LHCN-M2 (cell line): Measurements from ENCODE around the gene DCHS1. TPM values are rescaled to one million over a fixed set of nuclear protein-coding genes. Genes with fewer than 3 reads are reported as not detected.
A peak's percentile ranks its signal among the peaks of the same experiment; 100 is the strongest.

Experiments
- DNase-seq: peaks from one replicate; pipeline ENCODE4 v3.0.0-alpha.2; 2012; ENCODE audit warnings: low read depth
- total RNA-seq: library from RNA; depleted of rRNA; stranded (reverse); fragments of >200 nt; gene quantifications from 2 replicates; pipeline ENCODE4 v1.2.3, GENCODE V29; 2014

DCHS1 gene
- total RNA-seq, 1 experiment from 2014 or later, result 2.6 TPM

DNA sequence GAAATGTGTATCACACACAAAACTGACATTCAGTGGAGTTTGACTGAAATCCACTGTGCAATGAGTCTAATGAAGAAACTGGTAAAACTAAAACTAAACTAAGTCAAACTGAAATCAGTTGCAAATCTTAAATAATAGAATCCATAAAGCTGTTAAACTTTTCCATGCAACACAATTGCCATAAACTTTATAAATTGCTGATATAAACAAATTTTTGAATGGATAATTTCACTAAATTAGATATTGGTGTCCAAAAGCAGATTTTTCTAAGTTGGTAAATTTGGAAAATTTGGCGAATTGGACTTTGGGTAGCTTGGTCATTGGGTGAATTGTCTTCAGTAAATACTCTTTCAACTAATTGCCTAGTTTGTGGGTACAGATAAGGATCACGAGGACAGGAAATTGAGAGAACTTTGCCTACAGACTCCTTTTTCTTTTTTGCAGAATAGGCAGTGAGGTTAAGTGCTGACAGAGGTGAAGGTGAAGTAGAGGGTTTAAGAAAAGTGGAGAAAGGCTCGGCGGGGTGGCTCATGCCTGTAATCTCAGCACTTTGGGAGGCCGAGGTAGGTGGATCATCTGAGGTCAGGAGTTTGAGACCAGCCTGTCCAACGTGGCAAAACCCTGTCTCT is 14.7 kb upstream of the DCHS1 start:
- DNase-seq, result no peak

DNA sequence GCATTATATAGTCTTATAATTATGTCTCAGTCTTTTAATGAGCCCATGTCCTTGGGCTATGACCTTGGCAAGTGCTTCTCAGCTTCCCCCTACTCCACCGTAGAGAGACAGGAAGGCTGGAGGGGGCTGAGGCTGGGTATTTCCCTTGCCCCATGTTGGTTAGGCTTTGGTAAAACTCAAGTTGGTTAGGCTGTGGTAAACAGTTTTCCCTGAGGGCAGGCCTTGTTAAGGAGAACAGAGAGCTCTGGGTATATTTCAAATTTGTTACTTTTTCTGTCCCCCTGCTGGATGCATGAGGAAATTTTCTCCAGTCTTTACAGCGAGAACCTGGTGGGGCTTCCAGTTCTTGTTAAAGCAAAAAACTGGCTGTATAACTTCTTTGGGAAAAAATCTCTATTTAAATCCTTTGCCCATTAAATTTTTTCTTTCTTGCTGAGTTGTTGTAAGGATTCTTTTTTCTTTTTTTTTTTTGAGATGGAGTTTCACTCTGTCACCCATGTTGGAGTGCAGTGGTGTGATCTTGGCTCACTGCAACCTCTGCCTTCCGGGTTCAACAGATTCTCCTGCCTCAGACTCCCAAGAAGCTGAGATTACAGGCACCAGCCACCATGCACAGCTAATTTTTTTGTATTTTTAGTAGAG is 12.2 kb upstream of the DCHS1 start:
- no peak for DNase-seq

DNA sequence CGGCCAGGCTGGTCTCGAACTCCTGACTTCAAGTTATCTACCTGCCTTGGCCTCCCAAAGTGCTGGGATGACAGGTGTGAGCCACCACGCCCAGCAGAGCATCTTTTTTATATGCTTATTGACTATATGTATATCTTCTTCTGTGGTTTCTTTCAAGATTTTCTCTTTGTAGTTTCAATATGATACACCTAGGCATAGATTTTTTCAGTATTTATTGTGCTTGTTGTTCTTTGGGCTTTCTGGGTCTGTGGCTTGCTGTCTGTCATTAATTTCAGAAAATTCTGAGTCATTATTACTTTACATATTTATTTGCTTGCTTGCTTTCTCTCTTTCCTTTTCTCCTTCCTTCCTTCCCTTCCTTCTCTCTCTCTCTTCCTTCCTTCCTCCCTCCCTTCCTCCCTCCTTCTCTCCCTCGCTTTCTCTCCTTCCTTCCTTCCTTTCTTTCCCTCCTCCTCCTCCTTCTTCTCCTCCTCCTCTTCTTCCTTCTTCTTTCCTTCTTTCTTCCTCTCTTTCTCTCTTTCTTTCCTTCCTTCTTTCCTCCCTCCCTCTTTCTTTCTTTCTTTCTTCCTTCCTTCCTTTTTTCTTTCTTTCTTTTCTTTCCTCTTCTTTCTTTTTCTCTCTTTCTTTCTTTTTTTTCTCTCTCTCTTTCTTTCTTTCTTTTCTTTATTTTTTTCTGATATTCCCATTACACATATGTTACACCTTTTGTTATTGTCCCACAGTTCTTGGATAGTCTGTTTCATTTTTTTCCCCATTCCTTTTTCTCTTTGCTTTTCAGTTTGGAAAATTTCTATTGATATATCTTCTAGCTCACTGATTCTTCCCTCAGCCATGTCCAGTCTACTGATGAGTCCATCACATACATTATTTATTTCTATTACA is 10.9 kb upstream of the DCHS1 start:
- no peak for DNase-seq

DNA sequence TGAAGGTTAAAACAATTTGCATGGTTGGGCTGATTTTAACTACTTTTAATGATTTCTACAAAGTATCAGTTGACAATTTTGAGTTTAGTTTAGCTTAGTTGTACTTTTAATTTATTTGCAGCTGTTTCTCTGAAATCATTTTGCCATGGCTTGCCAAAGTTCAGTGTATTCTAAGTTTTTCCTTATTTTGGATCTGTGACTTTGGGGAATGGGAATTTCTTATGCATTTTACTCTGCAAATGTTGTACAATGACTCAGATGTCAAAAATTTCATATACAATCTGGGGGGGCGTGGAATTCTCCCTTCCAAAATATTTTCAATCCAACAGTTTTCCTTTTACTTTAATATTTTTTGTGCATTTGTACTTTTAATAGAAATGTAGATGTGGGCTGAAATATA is 8.9 kb upstream of the DCHS1 start:
- DNase-seq, result peak; percentile 34

DNA sequence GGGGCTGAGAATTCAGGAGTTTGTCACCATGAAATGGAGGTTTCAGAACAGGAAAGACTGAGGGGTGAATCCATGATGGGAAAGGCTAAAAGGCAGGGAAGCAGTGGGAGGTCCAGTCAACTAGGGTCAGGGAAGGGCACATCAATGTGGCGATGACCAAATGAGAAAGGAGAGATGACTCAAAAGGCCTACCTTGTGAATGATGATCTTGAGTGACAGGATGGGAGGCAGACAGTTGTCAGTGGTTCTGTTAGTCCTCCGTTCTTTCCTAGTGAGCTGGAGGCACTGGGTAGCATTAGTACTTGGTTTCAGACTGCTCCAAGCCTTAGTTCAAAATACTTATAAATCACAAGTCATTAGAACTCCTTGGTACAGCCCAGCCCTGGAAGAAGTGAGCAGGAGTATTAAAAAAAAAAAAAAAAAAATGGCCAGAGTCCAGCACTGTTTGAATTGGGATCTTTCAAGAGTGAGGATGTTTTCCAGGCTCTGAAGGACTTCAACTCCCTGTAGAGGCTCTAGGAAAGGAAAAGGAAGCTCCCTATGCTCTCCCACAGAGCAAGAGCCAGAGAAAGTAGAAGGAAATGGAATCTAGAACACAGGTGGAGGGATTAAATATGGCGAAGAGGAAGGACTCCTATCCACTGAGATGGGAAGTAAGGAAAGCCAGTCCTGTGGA is 8.3 kb upstream of the DCHS1 start:
- DNase-seq, result peak; percentile 34

DNA sequence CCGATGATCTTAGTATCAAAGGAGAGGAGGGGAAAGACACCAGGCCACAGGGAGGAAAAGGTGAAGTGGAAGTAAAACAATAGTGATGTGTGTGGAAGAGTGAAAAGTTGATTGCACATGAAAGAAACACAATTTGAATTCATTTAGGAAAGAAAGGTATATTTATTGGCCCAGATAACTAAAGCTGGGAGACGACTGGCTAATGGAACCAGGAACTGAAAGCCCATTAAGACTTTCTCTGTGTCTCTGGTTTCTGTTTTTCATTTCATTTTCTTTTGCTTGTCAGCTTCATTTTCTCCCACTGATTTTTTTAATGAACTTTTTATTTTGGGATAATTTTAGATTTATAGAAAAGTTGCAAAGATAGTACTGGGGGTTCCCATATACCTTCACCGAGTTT is 5.1 kb upstream of the DCHS1 start:
- no peak for DNase-seq

DNA sequence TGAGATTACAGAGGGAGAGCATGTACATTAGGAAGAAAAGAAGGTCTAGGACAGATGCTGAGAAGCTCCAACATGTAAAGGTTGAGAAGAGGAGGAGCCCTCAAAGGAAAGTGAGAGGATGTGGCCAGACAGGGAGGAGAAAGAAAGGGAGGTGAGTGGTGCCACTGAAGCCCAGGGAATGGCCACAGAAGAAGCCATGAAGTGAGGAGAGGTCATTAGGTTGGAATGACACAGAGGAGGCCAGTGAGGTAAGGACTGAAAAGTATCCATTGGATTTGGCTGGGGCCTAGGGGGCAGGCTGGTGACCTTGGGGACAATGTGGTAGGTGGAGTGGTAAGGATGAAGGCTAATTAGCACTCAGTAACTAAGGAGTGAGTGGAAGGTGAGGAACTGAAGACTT is 3.0 kb upstream of the DCHS1 start:
- DNase-seq, result no peak

DNA sequence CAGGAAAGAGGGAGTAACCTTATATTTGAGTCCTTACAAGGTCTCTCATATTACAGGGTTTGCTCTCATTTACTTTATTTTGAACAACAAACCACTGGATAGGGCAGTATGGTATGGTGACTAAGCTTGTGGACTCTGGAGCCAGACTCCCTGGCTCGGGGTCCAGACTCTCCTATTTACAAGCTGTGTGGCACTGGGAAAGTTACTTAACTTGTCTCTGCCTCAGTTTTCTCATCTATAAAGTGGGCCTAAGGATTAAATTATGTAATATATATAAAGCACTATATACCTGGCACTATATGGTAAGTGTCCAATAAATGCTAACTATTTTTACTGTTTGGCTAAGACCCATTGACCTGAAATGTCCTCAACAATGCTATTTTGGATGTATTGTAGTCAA is 1.7 kb upstream of the DCHS1 start:
- DNase-seq, result peak; percentile 46

DNA sequence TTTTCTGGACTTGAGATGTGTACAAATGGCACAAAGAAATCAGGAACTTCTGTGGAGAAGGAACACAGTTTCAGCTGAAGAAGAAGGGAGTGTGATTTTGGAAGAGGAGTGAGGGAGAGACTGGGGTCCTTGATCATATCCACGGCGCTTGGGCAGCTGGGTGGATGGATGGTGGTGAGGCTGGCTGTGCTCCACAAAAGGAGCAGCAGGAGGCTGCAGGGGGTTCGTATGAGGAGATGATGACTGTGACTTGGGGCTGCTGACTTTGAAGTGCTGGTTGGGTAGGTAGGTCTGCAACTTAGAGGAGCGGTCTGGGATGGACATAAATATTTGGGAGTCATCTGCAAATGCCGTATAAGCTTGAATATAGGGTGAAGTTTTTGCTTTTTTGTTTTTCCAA is 1.3 kb upstream of the DCHS1 start:
- DNase-seq, result no peak

DNA sequence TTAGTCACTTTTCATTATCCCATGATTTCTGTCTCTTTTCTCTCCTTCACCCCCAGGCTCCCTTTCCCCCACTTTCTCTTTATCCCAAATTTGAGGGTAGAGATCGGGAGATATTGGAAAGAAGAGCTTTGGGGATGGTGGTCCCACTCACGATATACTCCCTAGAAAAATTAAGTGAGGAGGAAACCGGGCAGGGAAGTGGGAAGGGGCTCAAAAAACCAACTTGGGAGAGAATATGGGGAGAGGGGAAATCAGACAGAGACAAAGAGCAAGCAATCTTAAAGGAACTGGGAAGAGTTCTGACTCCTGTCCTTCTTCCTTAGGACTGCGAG is 941 bp upstream of the DCHS1 start:
- DNase-seq, result no peak

DNA sequence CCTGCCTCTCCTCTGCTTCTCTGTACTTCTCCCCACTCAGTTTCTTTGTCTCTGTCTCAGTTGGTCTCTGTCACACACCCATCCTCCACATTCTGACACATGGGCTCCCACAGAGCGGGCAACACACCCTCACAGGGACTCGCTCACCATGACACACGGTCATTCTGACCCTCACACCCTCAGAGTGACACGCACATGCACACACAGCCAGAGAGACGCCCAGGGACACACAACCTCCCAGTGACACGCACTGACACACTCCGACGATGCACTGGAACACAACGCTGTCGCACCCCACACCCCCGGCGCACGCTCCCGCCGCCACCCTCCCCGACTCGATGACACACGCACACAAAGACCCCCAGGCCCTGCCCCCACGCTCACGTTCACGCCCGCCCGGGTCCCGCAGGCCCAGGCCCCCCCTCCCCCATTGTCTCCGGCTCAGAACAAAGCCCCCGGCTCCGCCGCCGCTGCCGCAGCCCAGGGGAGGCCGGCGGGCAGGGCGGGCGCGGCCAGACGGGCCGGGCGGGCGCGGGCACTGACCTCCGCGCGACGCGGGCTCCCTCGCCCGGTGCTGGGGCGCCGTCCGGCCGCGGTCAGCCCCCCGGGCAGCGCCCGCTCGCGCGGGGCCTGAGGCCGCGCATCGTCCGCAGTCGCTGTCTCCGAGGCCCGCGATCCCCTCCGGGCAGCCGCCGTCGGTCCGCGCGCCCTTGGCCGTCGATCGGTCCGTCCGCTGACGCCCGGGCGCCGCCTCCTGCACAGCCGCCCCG is 404 bp downstream of the DCHS1 start:
- no peak for DNase-seq

DNA sequence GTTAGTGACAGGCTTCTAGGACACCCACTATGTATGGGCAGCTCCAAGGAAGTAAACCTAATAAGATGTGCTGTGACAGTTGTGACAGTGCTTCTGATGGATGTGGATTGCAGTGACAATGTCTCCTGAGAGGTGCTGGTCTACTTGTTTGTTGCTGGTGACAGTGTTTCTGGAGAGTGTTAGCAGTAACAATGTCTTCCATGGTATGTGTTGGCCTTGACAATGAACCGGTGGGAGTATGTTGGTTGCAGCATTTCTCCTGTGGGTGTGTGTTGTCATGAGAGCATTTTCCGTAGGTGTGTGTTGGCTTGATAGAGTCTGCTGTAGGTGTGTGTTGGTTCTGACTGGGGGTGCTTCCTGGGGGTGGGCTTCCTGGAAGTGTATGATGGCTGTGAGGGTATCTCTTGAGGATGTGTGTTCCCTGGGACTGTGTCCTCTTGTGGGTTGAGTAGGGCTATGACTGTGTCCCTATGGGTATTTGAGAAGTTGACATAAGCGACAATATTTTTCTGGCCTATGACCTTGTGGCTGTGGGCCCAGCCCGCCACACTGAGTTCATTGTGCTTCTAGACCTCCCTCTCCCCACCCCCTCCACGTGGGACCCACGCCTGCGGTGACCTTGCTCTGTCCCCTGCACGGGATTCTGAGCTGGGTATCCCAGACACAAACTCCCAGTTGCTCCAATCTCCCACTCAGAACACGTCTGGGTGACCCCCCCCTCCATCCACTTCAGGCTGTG is 1.2 kb downstream of the DCHS1 start:
- DNase-seq, result no peak

DNA sequence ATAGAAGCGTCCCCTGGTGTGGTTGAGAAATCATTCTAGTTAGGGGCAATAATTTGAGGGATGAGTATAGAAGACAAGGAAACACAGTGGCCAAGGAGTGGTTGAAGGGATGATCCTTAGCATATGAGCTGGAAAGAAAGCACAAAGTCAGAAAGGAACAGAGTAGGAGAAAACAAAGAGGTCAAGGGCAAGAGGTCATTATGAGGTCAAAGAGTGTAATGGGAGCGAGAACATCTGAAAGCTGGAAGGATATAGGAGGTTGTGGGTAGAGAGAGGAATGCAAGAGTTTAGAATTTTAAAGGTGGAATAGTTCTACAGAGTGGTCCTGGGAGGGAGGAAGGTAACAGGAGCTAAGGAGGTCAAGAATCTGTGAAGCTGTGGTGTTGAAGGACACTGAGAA is 2.0 kb downstream of the DCHS1 start:
- no peak for DNase-seq

DNA sequence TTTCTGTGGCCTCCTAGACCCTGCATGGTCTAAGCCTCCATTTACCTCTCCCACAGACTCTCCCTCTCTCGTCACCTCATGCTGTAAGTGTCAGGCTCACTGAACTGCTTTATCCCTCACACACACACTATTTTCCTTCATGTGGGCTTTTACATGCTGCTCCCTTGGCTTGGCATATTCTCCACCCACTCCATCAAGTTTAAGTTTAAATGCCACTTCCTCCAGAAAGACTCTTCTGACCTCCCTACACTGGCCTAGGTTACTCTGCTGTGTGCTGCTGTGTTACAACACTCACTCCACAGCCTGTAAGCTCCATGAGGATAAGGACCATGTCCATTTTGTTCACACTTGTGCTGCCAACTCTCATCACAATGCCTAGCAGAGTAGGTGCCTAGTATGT is 2.5 kb downstream of the DCHS1 start:
- DNase-seq, result no peak

DNA sequence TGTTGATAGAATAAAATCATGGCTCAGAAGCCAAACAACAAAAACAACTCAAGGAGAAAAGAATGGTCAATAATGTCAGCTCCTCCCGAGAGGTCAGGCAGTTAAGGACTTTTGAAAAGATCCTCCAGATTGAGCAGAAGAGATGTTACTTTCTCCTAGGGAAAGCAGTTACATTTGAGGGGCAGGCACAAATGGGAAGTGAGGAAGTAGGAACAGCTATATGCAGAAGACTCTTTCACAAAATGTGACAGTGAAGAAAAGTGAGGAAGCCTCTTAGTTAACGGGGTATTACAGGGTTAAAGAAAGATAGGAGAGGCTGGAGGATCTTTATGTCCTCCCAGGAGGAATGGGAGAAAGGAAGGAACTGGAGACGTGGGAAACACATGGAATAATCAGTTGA is 3.4 kb downstream of the DCHS1 start:
- no peak for DNase-seq

DNA sequence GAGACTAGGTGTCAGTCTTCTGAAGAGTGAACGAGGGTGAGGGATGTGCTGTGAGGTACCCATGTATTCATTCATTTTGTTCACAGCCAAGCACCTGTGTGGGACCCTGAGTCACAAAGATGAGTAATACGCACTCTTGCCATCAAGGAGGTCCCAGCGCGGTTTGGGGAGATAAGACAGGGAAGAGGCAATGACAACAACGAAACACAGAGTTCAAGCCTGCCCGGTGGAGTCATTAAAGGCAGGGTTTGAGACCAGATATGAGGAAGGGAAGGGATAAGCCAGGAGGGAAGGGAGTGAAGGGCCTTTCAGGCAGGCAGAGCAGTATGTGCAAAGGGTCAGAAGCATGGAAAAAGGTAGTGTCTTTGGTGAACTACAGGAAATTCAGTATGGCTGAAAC is 4.6 kb downstream of the DCHS1 start:
- no peak for DNase-seq

DNA sequence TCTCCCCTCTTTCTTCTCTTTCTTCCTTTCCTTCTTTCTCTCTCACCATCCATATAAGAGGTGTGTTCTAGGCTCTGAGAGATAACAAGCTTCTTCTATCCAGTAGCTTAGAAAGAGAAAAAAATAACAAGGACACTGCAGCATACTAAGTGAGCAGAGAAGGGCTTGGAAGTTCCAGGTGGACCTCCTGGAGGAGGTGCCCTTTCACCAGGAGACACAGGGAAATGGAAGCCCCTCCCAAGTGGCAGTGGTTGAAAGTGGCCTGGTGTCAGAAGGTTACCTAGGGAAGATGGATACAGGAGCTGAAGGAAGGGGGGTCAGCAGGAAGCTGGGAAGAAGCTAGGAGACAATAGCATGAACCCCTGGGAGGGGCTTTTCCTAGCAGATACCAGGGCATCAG is 5.5 kb downstream of the DCHS1 start:
- DNase-seq, result no peak

DNA sequence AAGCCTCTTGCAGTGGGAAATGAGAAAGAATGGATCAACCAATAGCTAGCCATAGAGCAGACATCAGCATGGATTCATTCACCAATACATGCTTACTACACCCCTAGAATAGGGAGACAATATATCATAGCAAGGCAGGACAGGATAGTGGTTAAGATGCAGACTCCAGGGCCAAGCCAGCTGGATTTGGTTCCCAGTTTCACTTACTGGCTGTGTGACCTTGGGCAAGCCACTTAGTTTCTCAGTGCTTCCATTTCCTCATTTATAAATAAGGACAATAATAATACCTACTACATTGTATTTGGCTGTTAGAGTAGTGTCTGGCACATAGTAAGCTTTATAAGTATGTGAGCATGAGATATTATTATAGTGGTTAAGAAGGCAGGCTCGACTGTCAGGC is 7.1 kb downstream of the DCHS1 start:
- no peak for DNase-seq

DNA sequence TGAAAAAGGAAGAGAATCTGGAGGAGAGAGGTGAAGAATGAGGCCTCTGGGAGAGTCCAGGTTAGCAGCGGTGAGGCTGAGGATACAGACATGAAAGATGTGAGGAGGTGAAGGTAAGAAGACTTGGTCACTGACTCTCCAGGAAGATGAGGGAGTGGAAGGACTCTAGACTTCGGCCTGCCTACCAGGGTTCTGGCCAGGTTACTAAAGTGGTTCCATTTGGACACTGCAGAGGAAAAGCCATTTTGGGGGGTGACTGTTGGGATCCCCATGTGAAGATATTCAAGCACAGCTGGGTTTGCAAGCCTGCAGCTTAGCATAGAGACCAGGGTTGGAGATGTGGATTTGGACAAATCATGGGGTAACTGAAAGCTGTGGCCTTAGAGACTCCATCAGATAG is 7.8 kb downstream of the DCHS1 start:
- no peak for DNase-seq

DNA sequence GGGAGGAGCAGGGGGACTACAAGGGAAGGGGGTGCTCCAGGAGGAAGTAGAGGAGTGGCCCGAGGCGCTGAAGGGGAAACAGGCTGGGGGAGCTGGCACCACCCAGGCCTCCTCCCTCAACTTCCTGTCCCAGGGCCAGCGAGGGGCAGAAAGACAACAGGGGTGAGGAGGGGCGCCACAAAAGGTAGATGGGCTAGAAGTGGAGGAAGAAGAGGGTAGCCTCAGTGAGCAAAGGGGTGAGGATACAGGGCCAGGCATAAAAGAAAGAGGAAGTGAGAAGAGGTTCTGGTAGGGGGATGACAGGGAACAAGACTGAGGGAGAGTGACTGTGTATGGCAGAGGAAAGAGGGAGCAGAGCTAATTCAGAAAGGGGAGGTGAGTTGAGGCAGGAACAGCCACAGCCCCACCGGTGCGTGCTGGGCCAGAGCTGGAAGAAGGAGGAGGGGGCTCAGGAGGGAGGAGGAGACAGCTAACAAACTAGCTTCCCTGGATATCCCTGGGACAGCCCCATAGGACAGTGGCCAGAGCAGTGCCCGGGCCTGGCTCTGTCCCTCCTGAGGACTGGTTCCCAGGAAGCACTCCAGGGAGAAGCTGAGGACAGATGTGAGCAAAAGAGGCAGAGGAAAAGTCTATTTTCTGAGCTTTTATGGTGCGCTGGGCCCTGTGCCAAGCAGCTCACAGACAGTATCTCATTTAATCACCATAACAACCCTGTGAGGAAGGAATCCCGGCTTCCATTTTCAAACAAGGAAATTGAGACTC is 8.5 kb downstream of the DCHS1 start:
- no peak for DNase-seq
